GM13976 (cell line): Measurements from ENCODE around the gene PIR.

Experiments
- DNase-seq: peaks from one replicate; pipeline ENCODE4 v3.0.0; 2012; ENCODE audit warnings: low spot score
- CTCF ChIP-seq: IDR thresholded peaks from 2 replicates; pipeline ENCODE4 v1.5.1; 2012; ENCODE audit warnings: borderline replicate concordance, mild to moderate bottlenecking; ENCODE audit not compliant: insufficient read depth; ENCODE audit errors: extremely low read depth, missing control alignments, control extremely low read depth
- in situ Hi-C: fragments of 300-500 bp; cut with MboI; formaldehyde crosslinking; loops from one replicate; pipeline ENCODE4 v1.12.0; 2022; ENCODE audit warnings: low sequenced_read_pairs, mixed read lengths, inconsistent platforms; ENCODE audit not compliant: unreplicated experiment

Gene PIR

GRCh38 chrX:15522464-15522863 lies 29.3 kb upstream of the PIR start:
- TF ChIP-seq CTCF, result no peak
- in situ Hi-C loops, result no loop called here
- no peak for DNase-seq

DNA sequence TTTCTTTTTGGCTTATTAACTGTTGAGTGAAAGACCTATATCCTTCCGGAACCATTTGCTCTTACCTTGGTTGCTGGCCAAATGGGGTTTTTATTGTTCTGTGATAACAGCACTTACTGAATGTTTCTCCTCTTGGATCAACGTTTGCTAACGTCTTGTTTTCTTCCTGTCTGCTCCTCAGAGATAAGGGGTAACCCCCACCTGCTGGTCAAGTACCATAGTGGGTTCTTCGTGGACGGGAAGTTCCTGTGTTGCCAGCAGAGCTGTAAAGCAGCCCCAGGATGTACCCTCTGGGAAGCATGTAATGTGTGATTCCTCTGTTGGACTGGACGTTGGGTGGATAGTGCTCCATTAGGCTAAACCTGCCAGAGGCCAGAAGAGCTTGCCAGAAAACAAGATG lies 22.8 kb upstream of the PIR start:
- no peak for TF ChIP-seq CTCF
- DNase-seq, result no peak
- in situ Hi-C loops, result no loop called here

DNA sequence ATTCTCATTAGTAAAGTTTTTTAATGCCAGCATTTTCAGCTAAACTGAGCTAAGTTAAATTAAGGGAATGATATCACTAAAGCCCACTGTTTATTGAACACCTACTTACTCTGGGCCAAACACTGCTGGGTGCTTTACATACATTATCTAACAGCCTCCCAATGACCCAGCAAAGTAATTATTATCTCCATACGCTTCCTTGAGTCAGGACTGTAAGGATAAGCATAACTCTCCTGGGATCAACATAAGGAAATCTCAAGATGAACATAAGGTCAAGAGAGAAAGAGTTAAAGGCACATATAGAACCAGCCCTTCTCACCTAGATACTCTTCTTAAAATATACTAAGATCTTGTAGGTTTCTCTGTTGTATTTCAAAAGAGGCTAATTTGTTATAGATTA lies 21.1 kb upstream of the PIR start:
- DNase-seq, result no peak
- in situ Hi-C loops, result no loop called here
- no peak for TF ChIP-seq CTCF

DNA sequence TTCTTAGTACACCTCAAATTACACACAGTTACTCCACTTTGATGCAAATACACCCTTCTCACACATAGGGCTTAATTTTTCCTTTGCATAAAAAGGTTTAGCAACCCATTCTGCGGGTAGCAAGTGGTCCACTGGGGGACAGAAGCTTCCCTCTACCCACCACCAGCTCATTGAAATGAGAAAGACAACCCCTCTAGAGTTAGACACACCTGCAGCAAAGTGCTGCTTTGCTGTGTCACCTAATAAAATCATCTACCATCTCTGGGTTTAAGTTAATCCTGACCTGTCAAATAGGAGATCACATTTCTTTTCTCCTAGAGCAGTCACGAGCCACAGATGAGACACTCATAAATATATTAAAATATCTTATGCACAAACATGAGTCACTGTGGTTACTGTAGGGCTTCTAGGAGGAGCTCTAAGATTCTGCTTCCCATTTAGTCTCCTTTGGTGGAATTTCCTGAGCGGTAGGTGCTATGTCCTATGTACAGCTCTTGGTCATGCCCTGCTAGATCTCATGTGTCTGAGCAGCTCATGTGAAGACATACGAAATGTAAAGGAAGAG lies 19.4 kb upstream of the PIR start:
- in situ Hi-C loops, result no loop called here
- TF ChIP-seq CTCF, result no peak
- no peak for DNase-seq

DNA sequence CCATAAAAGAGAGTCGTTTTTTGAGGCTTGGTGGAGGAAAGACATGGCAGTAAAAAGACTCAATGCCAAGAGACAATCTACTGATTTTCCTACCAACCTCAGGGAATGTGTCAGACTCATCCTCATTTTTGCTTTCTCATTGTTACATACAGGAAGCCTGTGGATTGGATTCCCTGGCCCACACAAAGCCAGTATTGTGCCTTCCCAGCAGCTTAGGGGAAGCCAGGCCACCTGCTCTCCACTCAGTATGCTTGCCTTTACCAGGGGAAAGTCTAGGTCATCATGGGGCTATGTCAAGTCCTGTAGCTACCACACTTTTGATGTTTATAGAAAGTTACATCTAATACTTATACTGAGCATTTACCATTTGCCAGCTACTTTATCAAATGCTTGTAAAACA lies 18.4 kb upstream of the PIR start:
- DNase-seq, result no peak
- in situ Hi-C loops, result no loop called here
- TF ChIP-seq CTCF, result no peak

- in situ Hi-C loops, result no loop called here
- no peak for DNase-seq
- no peak for TF ChIP-seq CTCF
These were observed 16.7 kb upstream of the PIR start for GRCh38 chrX:15509845-15510244.

GRCh38 chrX:15507005-15507404 lies 13.9 kb upstream of the PIR start:
- in situ Hi-C loops, result no loop called here
- no peak for DNase-seq
- no peak for TF ChIP-seq CTCF
